ENCODE data around the gene PDXP. TPM values are rescaled to one million over a fixed set of nuclear protein-coding genes. Genes with fewer than 3 reads are reported as not detected.
A peak's percentile ranks its signal among the peaks of the same experiment; 100 is the strongest.

Gene PDXP
- total RNA-seq, 1 donor from 2014 or later, result 13.4 TPM

GRCh38 chr22:37674951-37675929 lies 16.7 kb downstream of the PDXP start, which contains the start of gene LGALS1:
LGALS1 (plus strand) TSS chr22:37675636; CDS start chr22:37675703, 67 bp downstream.
- no peaks in the 10 kb centered on the region for H3K36me3 Mint-ChIP-seq (ENCODE audit: low read depth, unreplicated experiment)
- H3K9me3 Mint-ChIP-seq (ENCODE audit: unreplicated experiment), result no peaks in the 10 kb centered on the region
- peak within 1 kb of the TSS; percentile 88 for H3K4me3 Mint-ChIP-seq (ENCODE audit: unreplicated experiment)
- TF ChIP-seq CTCF (IDR thresholded peaks at IDR 0.05; ENCODE audit: unreplicated experiment), result no peak
- H3K27me3 Mint-ChIP-seq (ENCODE audit: unreplicated experiment), result peaks cover 6% of the 10 kb centered on the region
- H3K4me1 Mint-ChIP-seq (ENCODE audit: unreplicated experiment), result peaks cover 6% of the 10 kb centered on the region
- no peak for DNase-seq (ENCODE audit: low spot score)
- peak within 1 kb of the TSS; percentile 30 for H3K27ac Mint-ChIP-seq (ENCODE audit: unreplicated experiment)

GRCh38 chr22:37675930-37676735 lies 17.6 kb downstream of the PDXP start:
- Mint-ChIP-seq H3K9me3 (ENCODE audit: unreplicated experiment) (no peaks in the 10 kb centered on the region), H3K27ac (ENCODE audit: unreplicated experiment) (peak overlapping the region; percentile 30), H3K4me3 (ENCODE audit: unreplicated experiment) (peak overlapping the region; percentile 88), H3K36me3 (ENCODE audit: low read depth, unreplicated experiment) (no peaks in the 10 kb centered on the region), H3K4me1 (ENCODE audit: unreplicated experiment) (peaks cover 6% of the 10 kb centered on the region), H3K27me3 (ENCODE audit: unreplicated experiment) (peaks cover 4% of the 10 kb centered on the region)
- no peak for TF ChIP-seq CTCF (IDR thresholded peaks at IDR 0.05; ENCODE audit: unreplicated experiment)
- DNase-seq (ENCODE audit: low spot score), result no peak

- Mint-ChIP-seq H3K4me3 (ENCODE audit: unreplicated experiment) (peak overlapping the region; percentile 88), H3K4me1 (ENCODE audit: unreplicated experiment) (peaks cover 6% of the 10 kb centered on the region), H3K27me3 (ENCODE audit: unreplicated experiment) (peaks cover 4% of the 10 kb centered on the region), H3K36me3 (ENCODE audit: low read depth, unreplicated experiment) (no peaks in the 10 kb centered on the region), H3K9me3 (ENCODE audit: unreplicated experiment) (no peaks in the 10 kb centered on the region), H3K27ac (ENCODE audit: unreplicated experiment) (peak overlapping the region; percentile 77)
- no peak for TF ChIP-seq CTCF (IDR thresholded peaks at IDR 0.05; ENCODE audit: unreplicated experiment)
- peak; percentile 74 for DNase-seq (ENCODE audit: low spot score)
These were observed 18.4 kb downstream of the PDXP start for GRCh38 chr22:37676736-37677492.

GRCh38 chr22:37677493-37677974 lies 19.0 kb downstream of the PDXP start:
- H3K4me1 Mint-ChIP-seq (ENCODE audit: unreplicated experiment), result peaks cover 6% of the 10 kb centered on the region
- no peak for TF ChIP-seq CTCF (IDR thresholded peaks at IDR 0.05; ENCODE audit: unreplicated experiment)
- H3K4me3 Mint-ChIP-seq (ENCODE audit: unreplicated experiment), result peak overlapping the region; percentile 84
- H3K9me3 Mint-ChIP-seq (ENCODE audit: unreplicated experiment), result no peaks in the 10 kb centered on the region
- H3K27me3 Mint-ChIP-seq (ENCODE audit: unreplicated experiment), result peaks cover 4% of the 10 kb centered on the region
- peak overlapping the region; percentile 77 for H3K27ac Mint-ChIP-seq (ENCODE audit: unreplicated experiment)
- H3K36me3 Mint-ChIP-seq (ENCODE audit: low read depth, unreplicated experiment), result no peaks in the 10 kb centered on the region
- no peak for DNase-seq (ENCODE audit: low spot score)
